ENCODE data around the gene FGFRL1.

GRCh38 chr4:1031956-1032795 lies 20.8 kb downstream of the FGFRL1 start:
- TF ChIP-seq, protein P1, sequence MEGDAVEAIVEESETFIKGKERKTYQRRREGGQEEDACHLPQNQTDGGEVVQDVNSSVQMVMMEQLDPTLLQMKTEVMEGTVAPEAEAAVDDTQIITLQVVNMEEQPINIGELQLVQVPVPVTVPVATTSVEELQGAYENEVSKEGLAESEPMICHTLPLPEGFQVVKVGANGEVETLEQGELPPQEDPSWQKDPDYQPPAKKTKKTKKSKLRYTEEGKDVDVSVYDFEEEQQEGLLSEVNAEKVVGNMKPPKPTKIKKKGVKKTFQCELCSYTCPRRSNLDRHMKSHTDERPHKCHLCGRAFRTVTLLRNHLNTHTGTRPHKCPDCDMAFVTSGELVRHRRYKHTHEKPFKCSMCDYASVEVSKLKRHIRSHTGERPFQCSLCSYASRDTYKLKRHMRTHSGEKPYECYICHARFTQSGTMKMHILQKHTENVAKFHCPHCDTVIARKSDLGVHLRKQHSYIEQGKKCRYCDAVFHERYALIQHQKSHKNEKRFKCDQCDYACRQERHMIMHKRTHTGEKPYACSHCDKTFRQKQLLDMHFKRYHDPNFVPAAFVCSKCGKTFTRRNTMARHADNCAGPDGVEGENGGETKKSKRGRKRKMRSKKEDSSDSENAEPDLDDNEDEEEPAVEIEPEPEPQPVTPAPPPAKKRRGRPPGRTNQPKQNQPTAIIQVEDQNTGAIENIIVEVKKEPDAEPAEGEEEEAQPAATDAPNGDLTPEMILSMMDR (IDR thresholded peaks at IDR 0.05): peak in 1 of 4 donors; percentile 6
- TF ChIP-seq POLR2A (IDR thresholded peaks at IDR 0.05): no peak

Measured in right lobe of liver (tissue), 4 donors.